HCEC 1CT (cell line): ENCODE measurements around the gene CMC2.

ENCODE experiments used
- DNase-seq: peaks from one replicate; pipeline ENCODE4 v3.0.0-alpha.2; 2017

The CMC2 gene

GRCh38 chr16:80972611-80973010, 34.1 kb downstream of the CMC2 start:
- DNase-seq: no peak

DNA sequence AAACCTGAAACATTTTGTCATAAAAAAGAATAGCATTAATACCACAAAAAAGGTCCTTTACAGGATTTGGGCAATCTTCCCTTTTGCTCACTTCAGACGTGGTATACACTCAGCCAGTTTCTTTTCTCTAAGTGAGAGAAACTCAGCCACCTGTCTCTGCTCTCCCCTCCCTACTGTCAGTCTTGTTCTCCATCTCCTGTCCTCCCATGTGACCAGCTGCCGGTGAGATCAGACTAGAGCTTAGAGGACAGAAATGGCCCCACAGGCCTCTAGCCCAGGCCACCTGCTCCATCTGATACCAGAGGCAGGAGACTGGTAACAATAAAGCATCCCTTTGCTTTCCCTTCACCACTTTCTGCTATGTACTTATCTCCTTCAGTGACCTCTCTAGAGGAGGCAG, 34.9 kb downstream of the CMC2 start:
- DNase-seq: no peak

DNA sequence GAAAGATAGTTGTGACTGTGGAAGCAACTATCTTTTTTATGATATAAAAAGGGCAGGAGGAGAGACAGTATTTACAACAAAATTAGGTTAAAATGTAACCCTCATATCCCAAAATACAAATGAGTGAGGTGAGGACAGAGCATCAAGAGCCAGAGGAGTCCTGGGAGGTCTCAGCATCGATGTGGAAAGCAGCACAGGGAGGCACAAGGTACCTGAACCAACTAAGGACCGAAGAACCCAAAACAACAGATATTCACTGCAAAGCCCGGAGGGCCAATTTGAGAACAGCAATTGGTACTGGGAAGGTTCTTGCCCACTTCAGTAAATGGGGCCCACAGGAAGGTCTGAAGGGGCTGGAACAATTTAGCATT, 37.6 kb downstream of the CMC2 start:
- DNase-seq: no peak

- no peak for DNase-seq
Measured at GRCh38 chr16:80968386-80969113, 38.1 kb downstream of the CMC2 start.

- no peak for DNase-seq
Measured at GRCh38 chr16:80966617-80967016, 40.1 kb downstream of the CMC2 start.

GRCh38 chr16:80964351-80964750, 42.3 kb downstream of the CMC2 start:
- DNase-seq: no peak

DNA sequence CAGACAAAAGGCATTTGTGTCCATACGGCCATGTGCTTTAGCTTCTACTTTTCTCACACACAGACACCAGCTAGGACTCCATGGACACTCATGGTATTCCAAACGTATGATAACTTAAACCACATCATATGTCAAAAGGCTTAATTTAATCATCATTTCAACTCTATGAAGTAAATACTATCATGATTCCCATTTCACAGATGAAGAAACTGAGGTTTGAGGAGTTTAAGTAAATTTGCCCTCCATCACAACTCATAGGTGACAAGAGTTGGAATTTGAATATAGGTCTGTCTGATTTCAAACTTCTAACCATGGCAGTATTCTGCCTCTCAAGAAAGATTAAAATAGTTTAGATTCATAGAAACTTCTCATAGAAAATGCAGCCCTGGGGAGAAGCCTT, 43.8 kb downstream of the CMC2 start:
- no peak for DNase-seq

- DNase-seq: no peak
Measured at GRCh38 chr16:80958284-80958683, 48.4 kb downstream of the CMC2 start.

- DNase-seq: no peak
Measured at GRCh38 chr16:80954985-80955384, 51.7 kb downstream of the CMC2 start.

- peak; percentile 26 for DNase-seq
Measured at GRCh38 chr16:80948886-80949493, 57.7 kb downstream of the CMC2 start.

DNA sequence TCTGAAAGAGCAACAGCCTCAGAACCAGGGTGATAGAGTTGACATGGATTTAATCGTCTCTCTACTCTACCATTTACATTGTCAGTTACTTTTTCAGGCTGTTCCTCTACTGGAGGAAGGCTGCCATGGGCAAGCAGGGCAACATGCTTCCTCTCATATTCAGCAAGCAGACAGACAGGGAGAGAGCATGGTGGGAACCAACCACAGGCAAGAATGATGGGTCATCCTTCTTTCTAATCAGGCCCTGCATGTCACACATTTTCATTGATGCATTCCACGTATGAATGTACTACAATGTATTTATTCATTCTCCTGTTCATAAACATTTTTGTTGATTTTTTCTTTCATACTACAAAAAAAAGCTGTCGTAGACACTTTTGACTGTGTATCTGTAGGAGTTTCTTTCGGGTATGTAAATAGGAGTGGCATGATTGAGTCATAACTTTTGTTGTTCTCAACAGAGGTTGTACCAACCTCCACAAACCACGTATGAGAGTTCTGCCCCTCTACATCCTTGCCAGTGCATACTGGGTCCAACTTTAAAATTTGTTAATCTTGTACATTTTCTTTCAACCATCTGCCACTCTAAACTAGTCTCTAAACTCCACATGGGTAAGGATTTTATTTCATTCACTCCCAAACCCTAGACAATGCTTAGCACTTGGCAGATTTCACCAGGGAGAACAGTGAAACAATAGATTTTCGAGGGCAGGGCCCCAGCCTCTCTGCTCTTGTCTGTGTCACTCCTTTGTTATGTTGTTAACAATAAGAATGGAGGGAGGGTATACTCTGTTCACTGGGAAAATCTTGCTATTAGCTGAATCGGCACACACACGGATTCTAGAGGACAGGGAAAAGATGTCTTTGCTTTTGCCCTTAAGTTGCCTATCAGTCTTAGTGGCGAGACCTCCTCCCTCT, 58.7 kb downstream of the CMC2 start:
- no peak for DNase-seq

DNA sequence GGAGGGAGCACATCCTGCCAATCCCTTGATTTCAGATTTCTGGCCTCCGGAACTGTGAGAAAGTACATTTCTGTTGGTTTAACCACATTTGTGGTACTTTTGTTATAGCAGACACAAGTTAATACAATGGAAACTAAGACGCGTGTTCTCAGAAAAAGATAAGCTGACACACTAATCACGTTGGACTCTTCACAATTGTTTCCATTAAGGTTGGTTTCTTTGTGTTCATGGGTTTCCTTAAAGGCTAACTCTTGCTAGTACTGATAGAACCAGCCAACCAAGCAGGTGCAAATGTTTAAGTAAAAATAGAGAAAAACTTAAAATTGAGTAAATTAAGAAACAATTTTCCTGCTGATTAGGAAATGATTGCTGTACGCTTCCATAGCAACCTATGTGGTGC, 59.4 kb downstream of the CMC2 start:
- DNase-seq: no peak

GRCh38 chr16:80946481-80946880, 60.2 kb downstream of the CMC2 start:
- no peak for DNase-seq

GRCh38 chr16:80940069-80940856, 66.4 kb downstream of the CMC2 start:
- DNase-seq: no peak

DNA sequence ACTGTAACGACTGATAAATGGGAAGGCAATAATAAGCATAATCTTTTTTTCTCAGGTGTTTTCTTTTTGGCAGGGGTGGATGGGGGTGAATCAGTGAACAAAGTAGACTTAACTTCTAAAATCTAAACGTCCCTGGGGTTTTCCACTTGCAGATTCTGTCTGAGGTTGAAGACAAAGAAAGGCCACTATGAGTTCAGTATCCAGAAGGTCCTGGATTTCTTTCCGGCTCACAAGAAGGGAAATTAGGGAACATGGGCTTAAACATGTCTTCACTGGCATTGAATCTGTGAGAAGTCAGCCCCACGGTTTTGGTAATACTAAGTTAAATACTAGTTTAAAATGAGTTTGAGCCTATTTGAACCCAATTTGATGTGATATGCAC, 67.8 kb downstream of the CMC2 start:
- DNase-seq: no peak

GRCh38 chr16:80938004-80938878, 68.4 kb downstream of the CMC2 start:
- peak; percentile 80 for DNase-seq

- no peak for DNase-seq
Measured at GRCh38 chr16:80936410-80936809, 70.3 kb downstream of the CMC2 start.

DNA sequence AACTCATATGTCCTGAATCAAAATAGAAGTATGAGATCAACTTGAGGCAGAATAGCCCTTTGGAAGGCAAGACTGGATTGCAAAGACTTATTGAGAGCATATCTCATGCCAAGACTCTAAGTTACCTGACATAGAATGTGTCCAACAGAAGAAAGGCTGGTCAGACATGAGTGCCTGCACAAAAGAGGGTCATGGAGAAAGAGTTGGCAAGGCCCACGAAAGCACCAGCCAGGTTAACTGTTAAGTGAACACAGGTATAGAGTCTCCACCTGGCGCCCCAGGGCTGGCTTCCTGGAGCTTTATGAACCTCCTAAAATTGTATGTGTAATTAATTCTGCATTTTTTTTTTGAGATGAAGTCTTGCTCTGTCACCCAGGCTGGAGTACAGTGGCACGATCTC, 71.0 kb downstream of the CMC2 start:
- no peak for DNase-seq

- peak; percentile 68 for DNase-seq
Measured at GRCh38 chr16:80932708-80933095, 74.0 kb downstream of the CMC2 start.

DNA sequence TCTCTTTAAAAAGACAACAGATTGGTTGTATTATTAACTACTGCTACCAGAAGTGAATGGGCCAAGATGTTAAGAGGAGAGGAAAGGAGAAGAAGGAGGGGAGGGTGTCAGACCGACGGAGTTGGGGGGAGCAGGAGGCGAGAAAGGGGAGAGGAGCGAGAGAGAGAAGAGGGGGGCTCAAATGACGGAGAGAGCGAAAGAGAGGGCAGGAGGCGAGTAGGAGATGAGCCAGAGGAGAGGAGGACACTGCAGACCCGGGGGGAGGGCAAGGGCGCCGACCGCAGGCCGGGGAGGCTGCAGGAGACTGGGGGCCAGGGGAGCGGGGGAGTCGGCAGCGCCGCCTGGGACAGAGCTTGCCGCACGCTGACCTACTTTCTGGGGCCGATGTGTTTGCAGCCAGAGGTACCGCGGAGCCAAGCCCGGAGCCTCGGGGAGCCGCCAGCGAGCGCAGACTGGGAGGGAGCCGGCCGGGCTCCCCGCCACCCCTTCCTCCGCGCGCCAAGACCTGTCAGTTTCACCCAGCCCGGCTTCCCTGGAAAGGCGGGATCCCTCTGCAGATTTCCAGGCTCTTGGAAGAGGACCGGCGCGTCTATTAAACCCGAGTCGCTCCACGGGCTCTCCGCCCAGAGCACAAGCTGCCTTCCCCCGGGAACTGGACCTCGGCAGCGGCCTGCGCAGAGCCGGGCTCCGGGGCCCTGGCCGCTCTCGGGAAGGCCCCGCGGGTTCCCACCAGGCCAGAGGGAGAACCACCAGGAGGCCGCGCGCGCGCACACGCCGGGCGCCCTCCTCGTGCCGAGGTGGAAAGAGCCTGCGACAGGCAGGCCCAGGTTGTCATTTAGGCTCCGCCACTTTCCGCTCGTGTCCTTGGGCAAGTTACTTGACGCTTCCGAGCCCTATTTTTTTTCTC, 74.6 kb downstream of the CMC2 start:
- DNase-seq: peak; percentile 18
